IgD-negative memory B cell (primary cell): ENCODE measurements around the gene PDE7B. TPM values are rescaled to one million over a fixed set of nuclear protein-coding genes. Genes with fewer than 3 reads are reported as not detected.
A peak's percentile ranks its signal among the peaks of the same experiment; 100 is the strongest.

Source experiments
- H3K27ac Mint-ChIP-seq, 3 donors: one replicate each; pipeline ENCODE4 v1.8.0; 2020 to 2022; ENCODE audit warnings: mild to moderate bottlenecking in 3 of 3, mixed read lengths in 3 of 3, moderate library complexity in 1 of 3
- H3K27me3 Mint-ChIP-seq: one replicate; pipeline ENCODE4 v1.8.0; 2021; ENCODE audit warnings: mixed read lengths
- H3K36me3 Mint-ChIP-seq: one replicate; pipeline ENCODE4 v1.8.0; 2020; ENCODE audit warnings: mild to moderate bottlenecking, mixed read lengths
- H3K4me1 Mint-ChIP-seq, 3 donors: one replicate each; pipeline ENCODE4 v1.8.0; 2020 to 2022; ENCODE audit warnings: mixed read lengths in 3 of 3, mild to moderate bottlenecking in 1 of 3
- H3K4me3 Mint-ChIP-seq, 4 donors: one replicate each; pipeline ENCODE4 v1.8.0; 2020 to 2022; ENCODE audit warnings: mild to moderate bottlenecking in 4 of 4, mixed read lengths in 4 of 4, moderate library complexity in 3 of 4
- H3K9me3 Mint-ChIP-seq, 3 donors: one replicate each; pipeline ENCODE4 v1.8.0; 2020 to 2021; ENCODE audit warnings: mixed read lengths in 3 of 3, mild to moderate bottlenecking in 1 of 3
- polyA plus RNA-seq: library from polyadenylated mRNA; unstranded; fragments of 300-500 nt; fragmentation: Illumina TruSeq; gene quantifications from one replicate; pipeline ENCODE4 v1.2.3, GENCODE V29; 2021

Gene PDE7B
- polyA plus RNA-seq, 1 donor from 2014 or later = 0.49 TPM

GRCh38 chr6:135990855-135991464, 139.5 kb downstream of the PDE7B start:
- no peak overlapping the region for H3K4me3 Mint-ChIP-seq
- H3K9me3 Mint-ChIP-seq = peaks cover 0 to 3% (median 3%) of the 10 kb centered on the region in 3 donors
- no peak overlapping the region for H3K27ac Mint-ChIP-seq
- H3K36me3 Mint-ChIP-seq = peaks cover 4% of the 10 kb centered on the region
- H3K27me3 Mint-ChIP-seq = no peaks in the 10 kb centered on the region
- no peaks in the 10 kb centered on the region for H3K4me1 Mint-ChIP-seq

DNA sequence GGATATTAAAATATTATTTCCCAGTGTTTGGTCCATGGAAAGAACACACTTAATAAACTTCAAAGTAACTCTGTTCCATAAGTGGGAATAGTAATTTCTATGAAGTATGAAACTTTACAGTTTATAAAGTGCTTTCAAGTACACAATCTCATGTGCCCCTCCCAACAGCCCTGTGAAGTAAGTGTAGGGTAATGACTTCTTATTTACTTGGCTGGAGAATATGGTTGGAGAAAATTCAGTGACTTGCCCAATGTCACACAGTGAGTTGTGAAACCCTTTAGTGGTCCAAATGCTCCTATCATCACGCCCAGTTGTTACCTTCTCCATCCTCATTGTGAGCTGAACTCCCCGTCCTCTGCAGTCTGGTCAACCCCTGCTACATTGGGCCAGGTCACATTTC, 141.2 kb downstream of the PDE7B start:
- Mint-ChIP-seq H3K27ac (no peak overlapping the region), H3K4me3 (no peak overlapping the region)

GRCh38 chr6:135993361-135993760, 141.9 kb downstream of the PDE7B start:
- Mint-ChIP-seq H3K4me1 (no peaks in the 10 kb centered on the region), H3K4me3 (no peak overlapping the region), H3K27me3 (no peaks in the 10 kb centered on the region), H3K27ac (no peak overlapping the region), H3K9me3 (peaks cover 0 to 3% (median 3%) of the 10 kb centered on the region in 3 donors), H3K36me3 (peaks cover 4% of the 10 kb centered on the region)

More for the DNA sequence above, 141.2 kb downstream of the PDE7B start:
- Mint-ChIP-seq H3K4me1 (no peaks in the 10 kb centered on the region), H3K36me3 (peaks cover 4% of the 10 kb centered on the region), H3K27me3 (no peaks in the 10 kb centered on the region), H3K9me3 (peaks cover 0 to 3% (median 3%) of the 10 kb centered on the region in 3 donors)

GRCh38 chr6:135994857-135995544, 143.5 kb downstream of the PDE7B start:
- no peaks in the 10 kb centered on the region for H3K4me1 Mint-ChIP-seq
- no peak overlapping the region for H3K4me3 Mint-ChIP-seq
- peaks cover 4% of the 10 kb centered on the region for H3K36me3 Mint-ChIP-seq
- no peak overlapping the region for H3K27ac Mint-ChIP-seq
- no peaks in the 10 kb centered on the region for H3K27me3 Mint-ChIP-seq
- peaks cover 0 to 10% (median 8%) of the 10 kb centered on the region in 3 donors for H3K9me3 Mint-ChIP-seq

DNA sequence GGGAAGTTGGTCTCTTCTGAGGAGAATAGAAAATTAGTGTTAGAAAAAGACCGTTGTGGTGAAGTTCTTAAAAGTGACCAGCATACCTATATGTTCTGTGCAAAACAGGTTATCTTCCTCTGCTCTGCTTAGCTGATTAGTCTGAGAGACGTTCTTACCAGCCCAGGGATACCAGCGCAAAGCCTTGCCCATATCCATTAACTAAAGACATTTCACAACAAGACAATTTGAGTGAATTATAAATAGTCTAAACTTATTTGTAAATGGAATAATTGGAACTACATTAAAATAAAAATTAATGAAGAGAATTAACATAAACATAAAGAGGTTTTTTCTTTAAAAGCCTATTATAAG, 144.0 kb downstream of the PDE7B start:
- Mint-ChIP-seq H3K9me3 (peaks cover 0 to 9% (median 8%) of the 10 kb centered on the region in 3 donors), H3K4me1 (no peaks in the 10 kb centered on the region), H3K27me3 (no peaks in the 10 kb centered on the region), H3K27ac (no peak overlapping the region), H3K4me3 (no peak overlapping the region), H3K36me3 (peaks cover 4% of the 10 kb centered on the region)

- Mint-ChIP-seq H3K9me3 (peaks cover 0 to 6% (median 5%) of the 10 kb centered on the region in 3 donors), H3K27ac (no peak overlapping the region), H3K4me3 (no peak overlapping the region), H3K27me3 (no peaks in the 10 kb centered on the region), H3K4me1 (no peaks in the 10 kb centered on the region), H3K36me3 (peaks cover 4% of the 10 kb centered on the region)
Measured at GRCh38 chr6:135996668-135997067, 145.2 kb downstream of the PDE7B start.

GRCh38 chr6:135999393-135999792, 147.9 kb downstream of the PDE7B start:
- Mint-ChIP-seq H3K4me3 (peak overlapping the region in 1 of 4 donors; percentile 30), H3K27me3 (no peaks in the 10 kb centered on the region), H3K9me3 (peaks cover 0 to 6% (median 5%) of the 10 kb centered on the region in 3 donors), H3K4me1 (no peaks in the 10 kb centered on the region), H3K36me3 (peaks cover 1% of the 10 kb centered on the region), H3K27ac (no peak overlapping the region)

DNA sequence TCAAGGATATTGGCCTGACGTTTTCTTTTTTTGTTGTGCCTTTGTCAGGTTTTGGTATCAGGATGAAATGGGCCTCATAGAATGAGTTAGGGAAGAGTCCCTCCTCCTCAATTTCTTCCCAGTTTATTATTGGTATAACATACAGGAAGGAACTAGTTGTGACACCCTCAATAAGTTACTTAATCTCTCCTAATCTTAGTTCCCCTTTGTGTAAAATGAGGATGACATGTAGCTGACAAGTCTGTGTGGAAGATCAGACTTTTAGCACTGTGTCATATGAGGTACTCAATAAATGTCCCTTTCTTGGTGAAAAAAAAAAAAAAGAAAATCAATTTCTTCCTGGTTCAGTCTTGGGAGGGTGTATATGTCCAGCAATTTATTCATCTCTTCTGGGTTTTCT, 155.8 kb downstream of the PDE7B start:
- Mint-ChIP-seq H3K4me1 (no peaks in the 10 kb centered on the region), H3K27me3 (no peaks in the 10 kb centered on the region), H3K27ac (no peak overlapping the region), H3K36me3 (no peaks in the 10 kb centered on the region), H3K9me3 (peaks cover 0 to 4% (median 2%) of the 10 kb centered on the region in 3 donors), H3K4me3 (no peak overlapping the region)

DNA sequence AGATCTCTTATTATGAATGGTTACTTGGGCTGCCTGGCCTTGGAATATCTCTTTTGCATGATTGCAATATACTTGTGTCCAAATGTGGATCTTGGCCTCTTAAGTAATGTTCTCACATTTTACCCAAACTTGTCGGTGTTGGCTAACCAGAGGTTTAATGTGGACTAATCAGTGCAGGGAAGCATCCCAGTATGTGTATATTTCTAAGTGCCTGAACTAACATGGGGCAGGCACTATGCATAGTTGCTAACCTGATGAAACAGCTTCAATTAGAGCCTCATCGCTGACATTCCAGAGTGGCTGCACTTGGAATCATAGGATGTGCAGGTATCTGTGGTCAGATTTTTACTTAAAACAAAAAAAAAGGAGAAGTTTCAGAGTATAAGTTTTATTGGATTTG, 160.0 kb downstream of the PDE7B start:
- Mint-ChIP-seq H3K27me3 (no peaks in the 10 kb centered on the region), H3K27ac (no peak overlapping the region)

DNA sequence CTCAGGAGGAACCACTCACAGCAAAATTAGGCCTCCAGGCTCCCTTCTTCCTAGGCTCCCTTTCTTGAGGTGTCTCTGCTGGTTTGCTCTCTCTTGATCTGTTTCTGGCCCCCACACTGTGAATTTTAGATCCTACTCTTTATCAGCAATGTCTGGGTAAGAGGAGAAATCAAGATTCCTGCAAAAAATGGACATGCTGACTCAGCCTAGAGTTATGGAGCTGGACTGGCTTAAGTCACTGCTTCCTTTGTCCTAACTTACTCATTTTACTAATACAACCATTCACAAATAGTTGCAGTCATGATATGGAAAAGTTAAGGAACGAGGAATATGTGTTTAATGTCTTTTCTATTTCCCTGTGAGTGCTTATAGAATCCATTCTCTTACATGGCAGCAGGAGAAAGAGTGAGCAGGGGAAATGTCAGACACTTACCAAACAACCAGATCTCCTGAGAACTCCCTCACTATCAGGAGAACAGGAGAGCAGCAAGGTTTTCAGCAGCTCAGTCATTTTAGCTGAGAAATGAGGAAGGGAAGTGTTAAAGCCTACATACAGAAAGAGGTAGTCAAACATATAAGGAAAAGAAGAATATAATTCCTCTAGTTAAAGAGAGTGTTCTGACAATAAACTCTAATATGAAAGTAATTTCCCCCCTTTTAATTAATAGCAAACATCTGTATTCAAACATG, 160.8 kb downstream of the PDE7B start:
- H3K27me3 Mint-ChIP-seq = no peaks in the 10 kb centered on the region
- no peaks in the 10 kb centered on the region for H3K4me1 Mint-ChIP-seq
- H3K36me3 Mint-ChIP-seq = no peaks in the 10 kb centered on the region
- no peak overlapping the region for H3K4me3 Mint-ChIP-seq
- no peak overlapping the region for H3K27ac Mint-ChIP-seq
- H3K9me3 Mint-ChIP-seq = peaks cover 0 to 4% (median 0%) of the 10 kb centered on the region in 3 donors

More for the DNA sequence above, 160.0 kb downstream of the PDE7B start:
- H3K9me3 Mint-ChIP-seq = peaks cover 0 to 4% (median under 1%) of the 10 kb centered on the region in 3 donors
- no peak overlapping the region for H3K4me3 Mint-ChIP-seq
- no peaks in the 10 kb centered on the region for H3K36me3 Mint-ChIP-seq
- no peaks in the 10 kb centered on the region for H3K4me1 Mint-ChIP-seq

GRCh38 chr6:136012943-136013342, 161.4 kb downstream of the PDE7B start:
- Mint-ChIP-seq H3K4me3 (no peak overlapping the region), H3K4me1 (no peaks in the 10 kb centered on the region), H3K9me3 (peaks cover 0 to 4% (median 0%) of the 10 kb centered on the region in 3 donors), H3K36me3 (no peaks in the 10 kb centered on the region), H3K27ac (no peak overlapping the region), H3K27me3 (no peaks in the 10 kb centered on the region)

DNA sequence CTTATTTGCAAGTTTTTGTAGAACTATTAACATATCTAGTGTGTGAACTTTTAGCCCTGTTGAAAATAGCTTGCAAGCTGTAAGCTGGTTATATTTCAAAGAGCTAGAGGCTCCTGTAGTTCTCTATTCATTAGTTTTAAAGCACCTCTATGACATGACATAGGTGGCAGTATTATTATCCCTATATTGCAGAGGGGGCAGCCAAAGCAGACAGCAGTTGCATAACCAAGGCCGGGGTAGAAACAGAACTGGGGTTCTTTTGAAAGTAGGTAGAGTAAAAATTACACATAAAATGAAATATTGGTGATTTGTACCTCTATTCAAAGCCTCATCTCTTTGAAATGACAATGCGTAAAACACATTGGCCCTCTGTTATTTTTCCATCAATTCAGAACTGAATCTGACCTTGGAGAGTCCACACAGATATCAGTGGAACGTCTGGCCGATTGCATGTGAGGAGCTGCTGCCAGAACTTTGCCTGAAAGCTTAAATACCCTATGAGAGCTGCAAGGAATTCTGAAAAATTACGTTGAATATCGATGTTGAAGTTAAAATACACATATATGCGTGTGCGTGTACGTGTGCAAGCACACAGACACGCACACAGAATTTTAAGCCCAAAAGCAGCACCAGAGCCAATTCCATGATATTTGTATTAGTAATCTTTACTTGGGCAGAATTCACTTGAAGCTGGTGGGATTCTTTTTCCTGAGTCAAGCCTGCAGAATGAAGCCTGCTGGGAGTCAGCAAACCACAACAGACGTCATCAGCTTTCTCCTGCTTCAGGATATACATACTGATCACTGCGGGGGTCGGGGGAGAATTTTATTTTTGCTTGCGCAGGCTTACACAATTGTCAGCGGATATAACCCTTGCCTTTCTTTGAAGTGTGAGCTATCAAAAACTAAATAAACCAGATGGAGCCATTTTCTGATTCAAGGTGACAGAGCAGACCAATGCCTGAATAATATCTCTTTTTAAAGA, 163.2 kb downstream of the PDE7B start:
- no peak overlapping the region for H3K27ac Mint-ChIP-seq

GRCh38 chr6:136015531-136015930, 164.0 kb downstream of the PDE7B start:
- Mint-ChIP-seq H3K36me3 (no peaks in the 10 kb centered on the region), H3K27ac (no peak overlapping the region), H3K4me3 (no peak overlapping the region)

More for the DNA sequence above, 163.2 kb downstream of the PDE7B start:
- Mint-ChIP-seq H3K36me3 (no peaks in the 10 kb centered on the region), H3K4me1 (no peaks in the 10 kb centered on the region), H3K27me3 (no peaks in the 10 kb centered on the region), H3K4me3 (no peak overlapping the region), H3K9me3 (peaks cover 0 to 2% (median 0%) of the 10 kb centered on the region in 3 donors)

More at GRCh38 chr6:136015531-136015930, 164.0 kb downstream of the PDE7B start:
- Mint-ChIP-seq H3K4me1 (no peaks in the 10 kb centered on the region), H3K27me3 (no peaks in the 10 kb centered on the region), H3K9me3 (no peaks in the 10 kb centered on the region)
